B cell (primary cell): ENCODE data around the gene RNF213.

ENCODE experiments used
- CTCF ChIP-seq: fragments of 200-600 bp; IDR thresholded peaks from one replicate; pipeline ENCODE4 v1.8.0; 2022; ENCODE audit warnings: antibody characterized with exemption, mild to moderate bottlenecking
- EZH2 ChIP-seq: IDR thresholded peaks from 2 replicates; pipeline ENCODE4 v1.6.1; 2012; ENCODE audit warnings: borderline replicate concordance, low read depth, mild to moderate bottlenecking, moderate library complexity, low read length; ENCODE audit not compliant: insufficient read depth, poor library complexity, severe bottlenecking

GRCh38 chr17:80379348-80379747 is 118.7 kb downstream of the RNF213 start:
- no peak for TF ChIP-seq CTCF
- TF ChIP-seq EZH2: no peak
